HepG2 (cell line): ENCODE results near the gene MRFAP1L1. TPM values are rescaled to one million over a fixed set of nuclear protein-coding genes. Genes with fewer than 3 reads are reported as not detected.

Experiments used
- ATAC-seq: fragments of 200-7000 bp; cut with Tn5 transposase; 3 replicates; pipeline ENCODE4 v1.9.1; 2020; ENCODE audit warnings: mild to moderate bottlenecking, moderate library complexity
- BruUV-seq: library from RNA; stranded (reverse); fragments of 400-500 nt; replicated peaks from 2 replicates; lab custom pipeline; 2021; lab: Mats Ljungman, UMichigan
- CTCF ChIA-PET: fragments of 300-600 bp; formaldehyde crosslinking; extraction: SDS; loops from one replicate; lab custom pipeline; 2021; ENCODE audit warnings: low total read pairs, inconsistent platforms, low intra/inter-chr PET ratio; lab: Yijun Ruan, JAX
- POLR2A ChIA-PET: fragments of 350-600 bp; sonication (Branson Sonifier 250); formaldehyde crosslinking; loops from one replicate; lab custom pipeline; 2020; ENCODE audit warnings: antibody characterized with exemption, inconsistent platforms; lab: Yijun Ruan, JAX
- DNase-seq: peaks from one replicate; pipeline ENCODE4 v3.0.0-alpha.2; 2015; ENCODE audit warnings: low spot score
- FAIRE-seq: peaks from 3 replicates; lab custom pipeline; 2011; peaks lifted over from hg19 to GRCh38; lab: Jason Lieb, UNC
- H2AFZ ChIP-seq: one replicate; pipeline ENCODE4 v1.6.1; 2011; ENCODE audit warnings: low read length, inconsistent platforms
- H3K27ac ChIP-seq: fragments of 300-600 bp; 3 replicates; pipeline ENCODE4 v1.8.0; 2011; ENCODE audit warnings: mixed run types, mild to moderate bottlenecking, mixed read lengths, low read length, inconsistent platforms; ENCODE audit not compliant: insufficient read depth; ENCODE audit errors: extremely low read length
- H3K27me3 ChIP-seq, 2 experiments: fragments of 200-600 bp in 1 of 2; 2 replicates in 1 of 2; 3 replicates in 1 of 2; pipeline versions ENCODE4 v1.6.0 to v1.8.0; 2011; ENCODE audit warnings: low read length in 2 of 2, mild to moderate bottlenecking in 2 of 2, moderate library complexity in 2 of 2, inconsistent platforms in 1 of 2; ENCODE audit not compliant: insufficient read depth in 2 of 2, control insufficient read depth in 1 of 2
- H3K36me3 ChIP-seq, 2 experiments: fragments of 200-600 bp in 1 of 2; replicated peaks in 1 of 2; 2 replicates in 1 of 2; 3 replicates in 1 of 2; pipeline versions ENCODE4 v1.5.1 to v1.8.0; 2011; ENCODE audit warnings: low read length in 2 of 2, inconsistent platforms in 1 of 2; ENCODE audit not compliant: insufficient read depth in 2 of 2, control insufficient read depth in 1 of 2
- H3K4me1 ChIP-seq: 2 replicates; pipeline ENCODE4 v1.5.1; 2012; ENCODE audit warnings: low read length, inconsistent platforms; ENCODE audit not compliant: insufficient read depth
- H3K4me2 ChIP-seq: 2 replicates; pipeline ENCODE4 v1.6.0; 2011; ENCODE audit warnings: low read depth, low read length, inconsistent platforms
- H3K4me3 ChIP-seq, 3 experiments: fragments of 200-600 bp in 1 of 3; sonication (generic), shearing (Covaris generic) in 1 of 3; replicated peaks in 1 of 3; 2 replicates each; pipeline ENCODE4 v1.5.1; 2011 to 2016; ENCODE audit warnings: low read length in 3 of 3, inconsistent platforms in 2 of 3, low read depth in 2 of 3, mild to moderate bottlenecking in 2 of 3, control low read depth in 1 of 3, mixed read lengths in 1 of 3; ENCODE audit not compliant: insufficient read depth in 1 of 3
- H3K79me2 ChIP-seq: one replicate; pipeline ENCODE4 v1.6.1; 2011; ENCODE audit warnings: low read length, inconsistent platforms; ENCODE audit not compliant: insufficient read depth
- H3K9ac ChIP-seq: 2 replicates; pipeline ENCODE4 v1.6.0; 2011; ENCODE audit warnings: mild to moderate bottlenecking, low read depth, low read length, inconsistent platforms; ENCODE audit not compliant: insufficient read depth
- H3K9me3 ChIP-seq: 2 replicates; pipeline ENCODE4 v1.5.1; 2012; ENCODE audit warnings: mild to moderate bottlenecking, low read length
- H4K20me1 ChIP-seq: 2 replicates; pipeline ENCODE4 v1.6.0; 2011; ENCODE audit warnings: inconsistent platforms, mild to moderate bottlenecking, low read length, moderate library complexity; ENCODE audit not compliant: insufficient read depth
- CAMTA2 ChIP-seq: sonication (generic); formaldehyde crosslinking; IDR thresholded peaks from 2 replicates; pipeline ENCODE4 v1.4.0; 2020; ENCODE audit warnings: mild to moderate bottlenecking, missing genetic modification reagents, borderline replicate concordance
- CBX5 ChIP-seq: sonication (generic); formaldehyde crosslinking; IDR thresholded peaks from 2 replicates; pipeline ENCODE4 v1.4.0; 2020; ENCODE audit warnings: missing genetic modification reagents, borderline replicate concordance
- KAT7 ChIP-seq: IDR thresholded peaks from 2 replicates; pipeline ENCODE4 v1.6.1; 2018; ENCODE audit warnings: borderline replicate concordance, missing compliant biosample characterization
- NFE2 ChIP-seq: sonication (generic); formaldehyde crosslinking; IDR thresholded peaks from 2 replicates; pipeline ENCODE4 v1.4.0; 2020; ENCODE audit warnings: missing genetic modification reagents
- SAFB2 ChIP-seq: sonication (generic); formaldehyde crosslinking; IDR thresholded peaks from 2 replicates; pipeline ENCODE4 v1.5.1; 2020; ENCODE audit warnings: missing genetic modification reagents, low read depth, mild to moderate bottlenecking, borderline replicate concordance
- ZBTB37 ChIP-seq: sonication (generic); formaldehyde crosslinking; IDR thresholded peaks from 2 replicates; pipeline ENCODE4 v1.4.0; 2020; ENCODE audit warnings: mild to moderate bottlenecking, missing genetic modification reagents
- ZFAT ChIP-seq: sonication (generic); formaldehyde crosslinking; conservative IDR thresholded peaks from 2 replicates; pipeline ENCODE4 v1.8.1; 2023; ENCODE audit warnings: missing genetic modification reagents, inconsistent platforms
- ZNF138 ChIP-seq: sonication (generic); formaldehyde crosslinking; IDR thresholded peaks from 2 replicates; pipeline ENCODE4 v1.5.0; 2020; ENCODE audit warnings: mild to moderate bottlenecking, low read depth, missing genetic modification reagents
- ZNF761 ChIP-seq: sonication (generic); formaldehyde crosslinking; conservative IDR thresholded peaks from 2 replicates; pipeline ENCODE4 v1.4.0; 2020; ENCODE audit warnings: mild to moderate bottlenecking, missing genetic modification reagents
- WGBS: methylation state at CpG from one replicate; pipeline ENCODE4 v1.1.6; 2017; ENCODE audit warnings: low lambda C conversion rate; 5-methylcytosine and 5-hydroxymethylcytosine counted together
- in situ Hi-C: cut with HindIII; loops from 2 replicates; pipeline ENCODE4 v1.10.0; 2017; ENCODE audit warnings: low pct_unique_long_range_greater_than_20kb; ENCODE audit not compliant: extremely low pct_ligation_motif_present
- intact Hi-C: fragments of 100-400 bp; cut with micrococcal nuclease; formaldehyde crosslinking; loops from one replicate; pipeline ENCODE4 v1.10.0; 2022; ENCODE audit not compliant: unreplicated experiment
- polyA plus RNA-seq, 8 experiments: library from polyadenylated mRNA; depleted of rRNA in 3 of 8; stranded (reverse) in 7 of 8; unstranded in 1 of 8; fragments of >200 nt; fragmentation: Illumina TruSeq in 4 of 8; extraction: Trizol in 4 of 8; gene quantifications; 2 replicates each; pipeline versions ENCODE4 v1.2.1 to v1.2.3, GENCODE V29; 2011 to 2016; ENCODE audit warnings: low read depth in 4 of 8, missing spikeins in 1 of 8, mixed read lengths in 1 of 8; ENCODE audit not compliant: insufficient read depth in 1 of 8
- total RNA-seq, 5 experiments: library from RNA; depleted of rRNA; stranded (reverse); fragments of >200 nt; fragmentation: Illumina TruSeq; extraction: Trizol; gene quantifications; 2 replicates each; pipeline ENCODE4 v1.2.3, GENCODE V29; 2016; ENCODE audit warnings: low read depth in 1 of 5

Gene MRFAP1L1
- total and polyA plus RNA-seq, 2 of the 13 experiments (the other 11 are each of a cell fraction or from before 2014, with no cell fraction given), result 44.8 to 76.6 TPM

DNA sequence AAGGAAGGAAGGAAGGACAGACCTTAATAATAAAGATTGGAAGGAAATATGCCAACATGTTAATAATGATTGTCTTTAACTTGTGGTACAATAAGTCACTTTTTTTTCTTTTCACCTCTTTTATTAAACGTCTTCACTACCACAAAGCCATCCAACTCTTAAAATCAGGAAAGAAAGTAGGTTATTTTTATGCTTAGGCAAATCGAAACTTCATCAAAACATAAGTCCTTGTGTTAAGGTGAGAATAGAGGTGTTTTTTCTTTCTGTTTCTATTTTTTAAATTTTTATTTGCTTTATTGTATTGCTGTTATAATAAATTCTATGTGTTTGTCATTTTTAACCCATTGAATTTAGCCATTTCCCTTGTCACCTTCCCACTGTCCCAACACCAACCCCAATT, 32.8 kb upstream of the MRFAP1L1 start:
- Histone ChIP-seq H3K4me3 (no peak overlapping the region), H3K9ac (no peak overlapping the region), H3K4me2 (no peak overlapping the region), H3K27me3 (no peaks in the 10 kb centered on the region), H3K79me2 (no peaks in the 10 kb centered on the region), H3K36me3 (no peaks in the 10 kb centered on the region), H3K9me3 (no peaks in the 10 kb centered on the region)
- CTCF ChIA-PET, result no interaction called here
- in situ Hi-C loops (no loop called here), intact Hi-C loops (no loop called here)
- no peak for FAIRE-seq
- BruUV-seq, result no TSS peak
- POLR2A ChIA-PET, result no interaction called here
- DNase-seq, result no peak
- no peak for ATAC-seq
- TF ChIP-seq ZBTB37 (CRISPR knock-in tag) (no peak), CBX5 (no peak), SAFB2 (no peak), ZFAT (no peak), KAT7 (no peak), CAMTA2 (no peak), NFE2 (CRISPR knock-in tag) (no peak)
- TF ChIP-seq, all 625 proteins: peak for 0
- Histone ChIP-seq H3K4me1 (peaks cover 18% of the 10 kb centered on the region), H4K20me1 (no peaks in the 10 kb centered on the region), H2AFZ (no peak overlapping the region), H3K27ac (no peak overlapping the region)
- whole genome bisulfite sequencing, result 55% methylated on average over 2 of the region's 2 CpGs

DNA sequence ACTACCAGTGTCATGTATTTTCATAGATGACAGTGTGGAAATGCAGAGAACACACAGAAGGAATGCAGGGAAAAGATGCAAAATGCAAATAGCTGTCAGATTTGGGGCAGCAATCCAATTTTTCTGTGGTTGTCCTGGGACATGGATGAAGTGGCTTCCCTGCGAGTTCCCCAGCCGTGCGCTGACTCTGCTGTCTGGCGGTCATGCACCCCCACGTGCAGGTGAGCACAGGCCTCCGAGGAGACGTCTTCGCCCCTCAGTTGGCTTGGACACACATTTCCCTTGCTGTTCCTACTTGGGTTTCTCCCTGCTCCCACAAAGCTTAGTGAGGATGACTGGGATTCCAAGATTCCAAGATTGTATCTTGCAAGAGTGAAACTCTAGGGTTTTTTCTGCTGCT, 30.7 kb upstream of the MRFAP1L1 start:
- Histone ChIP-seq H3K9me3 (no peaks in the 10 kb centered on the region), H3K27me3 (no peaks in the 10 kb centered on the region), H3K4me1 (peaks cover 6% of the 10 kb centered on the region), H3K36me3 (no peaks in the 10 kb centered on the region), H3K4me3 (no peak overlapping the region), H2AFZ (no peak overlapping the region), H3K27ac (no peak overlapping the region), H3K79me2 (no peaks in the 10 kb centered on the region), H3K9ac (no peak overlapping the region), H4K20me1 (no peaks in the 10 kb centered on the region), H3K4me2 (no peak overlapping the region)
- DNase-seq (no peak), FAIRE-seq (no peak), ATAC-seq (no peak)
- POLR2A ChIA-PET, result no interaction called here
- intact Hi-C loops (no loop called here), in situ Hi-C loops (no loop called here)
- WGBS, result 83% methylated on average over 8 of the region's 8 CpGs
- BruUV-seq, result no TSS peak
- no peak for TF ChIP-seq ZNF138
- no peak for TF ChIP-seq ZNF761 (CRISPR knock-in tag)
- CTCF ChIA-PET, result no interaction called here
